Measurements from ENCODE around the gene RAG2. TPM values are rescaled to one million over a fixed set of nuclear protein-coding genes. Genes with fewer than 3 reads are reported as not detected.

Gene RAG2
- total and polyA plus RNA-seq, 12 donors, result not detected

DNA sequence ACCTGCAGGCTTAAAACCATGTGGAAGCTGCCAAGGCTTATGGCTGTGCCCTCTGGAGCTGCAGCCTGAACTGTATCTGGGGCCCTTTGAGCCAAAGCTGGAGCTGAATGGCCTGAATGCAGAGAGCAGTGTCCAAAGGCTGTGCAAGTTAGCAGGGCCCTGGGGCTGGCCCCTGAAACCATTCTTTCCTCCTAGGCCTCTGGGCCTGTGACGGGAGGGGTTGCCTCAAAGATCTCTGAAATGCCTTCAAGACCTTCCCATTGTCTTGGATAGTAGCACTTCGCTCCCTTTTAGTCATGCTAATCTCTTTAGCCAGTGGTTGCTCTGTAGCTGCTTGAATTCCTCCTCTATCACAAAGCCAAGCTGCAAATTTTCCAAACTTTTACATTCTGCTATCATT, 16.5 kb downstream of the RAG2 start:
- Histone ChIP-seq H3K4me1 (replicated peaks in 1 of 2) (no peaks in the 10 kb centered on the region), H3K27ac (no peak overlapping the region), H3K36me3 (replicated peaks in 1 of 2) (no peaks in the 10 kb centered on the region), H3K9me3 (replicated peaks in 1 of 3) (no peaks in the 10 kb centered on the region), H3K27me3 (no peaks in the 10 kb centered on the region), H3K4me3 (no peak overlapping the region)
- intact Hi-C loops (cut with DNase I), result no loop called here
- no peak for DNase-seq
- TF ChIP-seq, protein P1, sequence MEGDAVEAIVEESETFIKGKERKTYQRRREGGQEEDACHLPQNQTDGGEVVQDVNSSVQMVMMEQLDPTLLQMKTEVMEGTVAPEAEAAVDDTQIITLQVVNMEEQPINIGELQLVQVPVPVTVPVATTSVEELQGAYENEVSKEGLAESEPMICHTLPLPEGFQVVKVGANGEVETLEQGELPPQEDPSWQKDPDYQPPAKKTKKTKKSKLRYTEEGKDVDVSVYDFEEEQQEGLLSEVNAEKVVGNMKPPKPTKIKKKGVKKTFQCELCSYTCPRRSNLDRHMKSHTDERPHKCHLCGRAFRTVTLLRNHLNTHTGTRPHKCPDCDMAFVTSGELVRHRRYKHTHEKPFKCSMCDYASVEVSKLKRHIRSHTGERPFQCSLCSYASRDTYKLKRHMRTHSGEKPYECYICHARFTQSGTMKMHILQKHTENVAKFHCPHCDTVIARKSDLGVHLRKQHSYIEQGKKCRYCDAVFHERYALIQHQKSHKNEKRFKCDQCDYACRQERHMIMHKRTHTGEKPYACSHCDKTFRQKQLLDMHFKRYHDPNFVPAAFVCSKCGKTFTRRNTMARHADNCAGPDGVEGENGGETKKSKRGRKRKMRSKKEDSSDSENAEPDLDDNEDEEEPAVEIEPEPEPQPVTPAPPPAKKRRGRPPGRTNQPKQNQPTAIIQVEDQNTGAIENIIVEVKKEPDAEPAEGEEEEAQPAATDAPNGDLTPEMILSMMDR (IDR thresholded peaks at IDR 0.05), result no peak
- WGBS, 4 donors, result 85 to 96% (median 88%) methylated on average over 2 of the region's 2 CpGs

DNA sequence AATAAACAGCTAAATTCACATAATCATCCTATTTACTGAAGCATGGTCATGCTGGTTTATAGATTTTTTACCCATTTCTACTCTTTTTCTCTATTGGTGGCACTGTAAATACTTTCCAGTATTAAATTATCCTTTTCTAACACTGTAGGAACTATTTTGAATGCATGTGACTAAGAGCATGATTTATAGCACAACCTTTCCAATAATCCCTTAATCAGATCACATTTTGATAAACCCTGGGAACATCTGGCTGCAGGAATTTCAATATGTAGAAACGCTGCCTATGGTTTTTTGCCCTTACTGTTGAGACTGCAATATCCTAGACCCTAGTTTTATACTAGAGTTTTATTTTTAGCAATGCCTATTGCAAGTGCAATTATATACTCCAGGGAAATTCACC, 19.6 kb downstream of the RAG2 start:
- Histone ChIP-seq H3K4me3 (no peak overlapping the region), H3K4me1 (replicated peaks in 1 of 2) (no peaks in the 10 kb centered on the region), H3K27me3 (no peaks in the 10 kb centered on the region), H3K36me3 (replicated peaks in 1 of 2) (no peaks in the 10 kb centered on the region), H3K27ac (no peak overlapping the region), H3K9me3 (replicated peaks in 1 of 3) (no peaks in the 10 kb centered on the region)
- no peak for DNase-seq
- TF ChIP-seq, protein P1 (IDR thresholded peaks at IDR 0.05), result no peak
- TF ChIP-seq POLR2A (IDR thresholded peaks at IDR 0.05), result no peak
- 58 to 61% (median 59%) methylated on average over 1 of the region's 1 CpG for WGBS, 4 donors
- intact Hi-C loops (cut with DNase I), result no loop called here

DNA sequence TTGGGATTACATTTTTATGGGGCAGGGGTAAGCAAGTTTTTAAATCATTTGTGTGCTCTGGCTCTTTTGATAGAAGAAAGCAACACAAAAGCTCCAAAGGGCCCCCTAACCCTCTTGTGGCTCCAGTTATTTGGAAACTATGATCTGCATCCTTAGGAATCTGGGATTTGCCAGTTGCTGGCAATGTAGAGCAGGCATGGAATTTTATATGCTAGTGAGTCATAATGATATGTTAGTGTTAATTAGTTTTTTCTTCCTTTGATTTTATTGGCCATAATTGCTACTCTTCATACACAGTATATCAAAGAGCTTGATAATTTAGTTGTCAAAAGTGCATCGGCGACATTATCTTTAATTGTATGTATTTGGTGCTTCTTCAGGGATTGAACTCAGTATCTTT, 20.2 kb downstream of the RAG2 start:
- no peak overlapping the region for H3K27ac ChIP-seq

DNA sequence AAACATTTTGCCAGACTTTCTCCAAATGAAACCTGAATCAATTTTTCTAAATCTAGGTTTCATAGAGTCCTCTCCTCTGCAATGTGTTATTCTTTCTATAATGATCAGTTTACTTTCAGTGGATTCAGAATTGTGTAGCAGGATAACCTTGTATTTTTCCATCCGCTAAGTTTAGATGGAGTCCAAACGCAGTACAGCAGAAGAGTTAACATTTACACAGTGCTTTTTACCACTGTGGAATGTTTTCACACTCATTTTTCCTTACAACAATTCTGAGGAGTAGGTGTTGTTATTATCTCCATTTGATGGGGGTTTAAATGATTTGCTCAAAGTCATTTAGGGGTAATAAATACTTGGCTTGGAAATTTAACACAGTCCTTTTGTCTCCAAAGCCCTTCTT, 20.7 kb downstream of the RAG2 start:
- 78 to 87% (median 80%) methylated on average over 2 of the region's 2 CpGs for WGBS, 4 donors
- H3K4me3 ChIP-seq, result no peak overlapping the region
- H3K27ac ChIP-seq, result no peak overlapping the region
- H3K27me3 ChIP-seq, result no peaks in the 10 kb centered on the region
- no peaks in the 10 kb centered on the region for H3K36me3 ChIP-seq (replicated peaks in 1 of 2)
- TF ChIP-seq, protein P1 (IDR thresholded peaks at IDR 0.05), result no peak
- TF ChIP-seq POLR2A (IDR thresholded peaks at IDR 0.05), result no peak
- DNase-seq, result no peak
- intact Hi-C loops (cut with DNase I), result no loop called here
- H3K4me1 ChIP-seq (replicated peaks in 1 of 2), result no peaks in the 10 kb centered on the region
- H3K9me3 ChIP-seq (replicated peaks in 1 of 3), result no peaks in the 10 kb centered on the region

More for the DNA sequence above, 20.2 kb downstream of the RAG2 start:
- DNase-seq, result no peak
- Histone ChIP-seq H3K27me3 (no peaks in the 10 kb centered on the region), H3K9me3 (replicated peaks in 1 of 3) (no peaks in the 10 kb centered on the region), H3K4me3 (no peak overlapping the region), H3K36me3 (replicated peaks in 1 of 2) (no peaks in the 10 kb centered on the region), H3K4me1 (replicated peaks in 1 of 2) (no peaks in the 10 kb centered on the region)
- TF ChIP-seq POLR2A (IDR thresholded peaks at IDR 0.05), result no peak
- TF ChIP-seq, protein P1 (IDR thresholded peaks at IDR 0.05), result no peak
- 87 to 90% (median 87%) methylated on average over 2 of the region's 2 CpGs for WGBS, 4 donors
- intact Hi-C loops (cut with DNase I), result no loop called here

Data from adrenal gland (tissue), 12 donors.